ENCODE data around the gene CAMTA1.

DNA sequence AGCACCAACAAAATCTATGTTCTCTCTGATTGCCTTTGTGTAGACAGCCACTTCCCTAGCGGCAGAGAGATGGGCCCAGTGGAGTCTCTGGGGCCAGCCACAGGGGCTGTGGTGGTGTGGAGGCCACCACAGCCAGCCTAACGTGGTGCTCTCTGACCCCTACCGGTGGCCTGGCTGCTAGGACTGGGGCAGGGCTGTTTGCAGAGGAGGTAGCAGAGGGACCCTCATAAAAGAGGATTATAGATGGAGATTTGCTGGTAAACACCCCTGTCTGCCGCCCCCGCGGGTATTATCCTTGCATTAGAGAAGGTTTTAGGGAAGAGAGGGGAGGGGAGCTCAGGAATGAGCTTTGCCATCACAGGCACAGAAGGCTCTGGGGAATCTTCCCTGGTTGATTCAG lies 675.6 kb downstream of the CAMTA1 start:
- TF ChIP-seq, protein P1, sequence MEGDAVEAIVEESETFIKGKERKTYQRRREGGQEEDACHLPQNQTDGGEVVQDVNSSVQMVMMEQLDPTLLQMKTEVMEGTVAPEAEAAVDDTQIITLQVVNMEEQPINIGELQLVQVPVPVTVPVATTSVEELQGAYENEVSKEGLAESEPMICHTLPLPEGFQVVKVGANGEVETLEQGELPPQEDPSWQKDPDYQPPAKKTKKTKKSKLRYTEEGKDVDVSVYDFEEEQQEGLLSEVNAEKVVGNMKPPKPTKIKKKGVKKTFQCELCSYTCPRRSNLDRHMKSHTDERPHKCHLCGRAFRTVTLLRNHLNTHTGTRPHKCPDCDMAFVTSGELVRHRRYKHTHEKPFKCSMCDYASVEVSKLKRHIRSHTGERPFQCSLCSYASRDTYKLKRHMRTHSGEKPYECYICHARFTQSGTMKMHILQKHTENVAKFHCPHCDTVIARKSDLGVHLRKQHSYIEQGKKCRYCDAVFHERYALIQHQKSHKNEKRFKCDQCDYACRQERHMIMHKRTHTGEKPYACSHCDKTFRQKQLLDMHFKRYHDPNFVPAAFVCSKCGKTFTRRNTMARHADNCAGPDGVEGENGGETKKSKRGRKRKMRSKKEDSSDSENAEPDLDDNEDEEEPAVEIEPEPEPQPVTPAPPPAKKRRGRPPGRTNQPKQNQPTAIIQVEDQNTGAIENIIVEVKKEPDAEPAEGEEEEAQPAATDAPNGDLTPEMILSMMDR (optimal IDR thresholded peaks at IDR 0.05 in 1 of 3, IDR thresholded peaks at IDR 0.05 in 1 of 3, conservative IDR thresholded peaks at IDR 0.05 in 1 of 3; ENCODE audit: extremely low read depth in 1 of 3, insufficient read depth in 2 of 3, low read length in 3 of 3), result no peak
- TF ChIP-seq EZH2 (IDR thresholded peaks at IDR 0.05; ENCODE audit: low read length), result no peak

Measured in keratinocyte (primary cell).